Measurements from ENCODE around the gene CYB5D1. TPM values are rescaled to one million over a fixed set of nuclear protein-coding genes. Genes with fewer than 3 reads are reported as not detected.

Gene CYB5D1
- polyA plus RNA-seq, 1 donor (not counting 4 experiments of a cell fraction or from before 2014, with no cell fraction given) = 14.8 TPM

- DNase-seq (ENCODE audit: low read depth, low spot score) = no peak
Measured at GRCh38 chr17:7831233-7831632, 26.6 kb upstream of the CYB5D1 start.

GRCh38 chr17:7832431-7832830 lies 25.4 kb upstream of the CYB5D1 start:
- FAIRE-seq = no peak
- H4K20me1 ChIP-seq (ENCODE audit: control insufficient read depth, extremely low read depth, insufficient read depth, low read length) = no peaks in the 10 kb centered on the region
- no peak overlapping the region for H3K4me2 ChIP-seq (ENCODE audit: control insufficient read depth, extremely low read depth, insufficient read depth, low read depth, low read length)
- H3K9ac ChIP-seq (ENCODE audit: control insufficient read depth, extremely low read depth, insufficient read depth, low read length) = no peak overlapping the region
- H2AFZ ChIP-seq (ENCODE audit: control insufficient read depth, low read length) = no peak overlapping the region
- no peak overlapping the region for H3K4me3 ChIP-seq (ENCODE audit: control insufficient read depth in 2 of 3, extremely low read depth in 1 of 3, insufficient read depth in 2 of 3, low read depth in 1 of 3, low read length in 3 of 3)
- no peaks in the 10 kb centered on the region for H3K79me2 ChIP-seq (ENCODE audit: control insufficient read depth, insufficient read depth, low read length)
- dilution Hi-C loops (cut with MboI; ENCODE audit: extremely low pct_ligation_motif_present, low sequenced_read_pairs) = no loop called here
- H3K9me3 ChIP-seq (ENCODE audit: control insufficient read depth, low read depth, low read length) = no peaks in the 10 kb centered on the region
- H3K27ac ChIP-seq (ENCODE audit: control insufficient read depth, insufficient read depth, low read length) = no peak overlapping the region
- TF ChIP-seq CTCF (optimal IDR thresholded peaks at IDR 0.05 in 1 of 3, IDR thresholded peaks at IDR 0.05 in 1 of 3, conservative IDR thresholded peaks at IDR 0.05 in 1 of 3; ENCODE audit: extremely low read depth in 1 of 3, insufficient read depth in 2 of 3, low read length in 3 of 3) = no peak
- TF ChIP-seq EZH2 (IDR thresholded peaks at IDR 0.05; ENCODE audit: low read length) = no peak
- peaks cover 12% of the 10 kb centered on the region for H3K4me1 ChIP-seq (ENCODE audit: control insufficient read depth, extremely low read depth, insufficient read depth, low read length)
- DNase-seq (ENCODE audit: low read depth, low spot score) = no peak
- no peaks in the 10 kb centered on the region for H3K9me1 ChIP-seq (ENCODE audit: control insufficient read depth, extremely low read depth, insufficient read depth, low read length)
- H3K36me3 ChIP-seq (ENCODE audit: control insufficient read depth in 2 of 2, extremely low read depth in 1 of 2, insufficient read depth in 2 of 2, low read length in 2 of 2) = no peaks in the 10 kb centered on the region
- H3K27me3 ChIP-seq (ENCODE audit: control insufficient read depth, extremely low read depth, insufficient read depth, low read length) = no peaks in the 10 kb centered on the region

More at GRCh38 chr17:7831233-7831632, 26.6 kb upstream of the CYB5D1 start:
- Histone ChIP-seq H3K4me1 (ENCODE audit: control insufficient read depth, extremely low read depth, insufficient read depth, low read length) (peaks cover 6% of the 10 kb centered on the region), H3K79me2 (ENCODE audit: control insufficient read depth, insufficient read depth, low read length) (no peaks in the 10 kb centered on the region), H3K27me3 (ENCODE audit: control insufficient read depth, extremely low read depth, insufficient read depth, low read length) (no peaks in the 10 kb centered on the region), H3K36me3 (ENCODE audit: control insufficient read depth in 2 of 2, extremely low read depth in 1 of 2, insufficient read depth in 2 of 2, low read length in 2 of 2) (no peaks in the 10 kb centered on the region), H3K9me1 (ENCODE audit: control insufficient read depth, extremely low read depth, insufficient read depth, low read length) (no peaks in the 10 kb centered on the region), H3K27ac (ENCODE audit: control insufficient read depth, insufficient read depth, low read length) (no peak overlapping the region), H2AFZ (ENCODE audit: control insufficient read depth, low read length) (no peak overlapping the region), H3K4me2 (ENCODE audit: control insufficient read depth, extremely low read depth, insufficient read depth, low read depth, low read length) (no peak overlapping the region), H3K4me3 (ENCODE audit: control insufficient read depth in 2 of 3, extremely low read depth in 1 of 3, insufficient read depth in 2 of 3, low read depth in 1 of 3, low read length in 3 of 3) (no peak overlapping the region), H3K9ac (ENCODE audit: control insufficient read depth, extremely low read depth, insufficient read depth, low read length) (no peak overlapping the region), H4K20me1 (ENCODE audit: control insufficient read depth, extremely low read depth, insufficient read depth, low read length) (no peaks in the 10 kb centered on the region), H3K9me3 (ENCODE audit: control insufficient read depth, low read depth, low read length) (no peaks in the 10 kb centered on the region)
- no peak for FAIRE-seq
- TF ChIP-seq CTCF (optimal IDR thresholded peaks at IDR 0.05 in 1 of 3, IDR thresholded peaks at IDR 0.05 in 1 of 3, conservative IDR thresholded peaks at IDR 0.05 in 1 of 3; ENCODE audit: extremely low read depth in 1 of 3, insufficient read depth in 2 of 3, low read length in 3 of 3) (no peak), EZH2 (IDR thresholded peaks at IDR 0.05; ENCODE audit: low read length) (no peak)
- dilution Hi-C loops (cut with MboI; ENCODE audit: extremely low pct_ligation_motif_present, low sequenced_read_pairs) = no loop called here
